Brain microvascular endothelial cell (primary cell): Measurements from ENCODE around the gene ZNF423.

Experiments
- DNase-seq: peaks from one replicate; pipeline ENCODE4 v3.0.0-alpha.2; 2020
- H3K27ac ChIP-seq: fragments of 250-450 bp; sonication (Bioruptor Pico); 2 replicates; pipeline ENCODE4 v1.5.1; 2020; ENCODE audit warnings: mild to moderate bottlenecking, moderate library complexity
- H3K27me3 ChIP-seq: fragments of 250-450 bp; sonication (Bioruptor Pico); replicated peaks from 2 replicates; pipeline ENCODE4 v1.5.1; 2020; ENCODE audit warnings: mild to moderate bottlenecking
- H3K36me3 ChIP-seq: fragments of 250-450 bp; sonication (Bioruptor Pico); replicated peaks from 2 replicates; pipeline ENCODE4 v1.5.1; 2020; ENCODE audit warnings: mild to moderate bottlenecking
- H3K4me3 ChIP-seq: 2 replicates; pipeline ENCODE4 v1.5.1; 2011; ENCODE audit warnings: low read depth, mild to moderate bottlenecking, control low read depth, low read length, moderate library complexity
- CTCF ChIP-seq: IDR thresholded peaks from 2 replicates; pipeline ENCODE4 v1.5.1; 2011; ENCODE audit warnings: low read depth, mild to moderate bottlenecking, moderate library complexity, low read length, control low read depth, inconsistent platforms; ENCODE audit errors: missing control alignments
- in situ Hi-C: cut with HindIII; loops from 2 replicates; pipeline ENCODE4 v1.10.0; 2017; ENCODE audit warnings: low sequenced_read_pairs, low pct_ligation_motif_present

The ZNF423 gene

GRCh38 chr16:49562228-49562627, 293.7 kb downstream of the ZNF423 start:
- Histone ChIP-seq H3K4me3 (no peak overlapping the region), H3K27ac (no peak overlapping the region), H3K36me3 (no peaks in the 10 kb centered on the region), H3K27me3 (no peaks in the 10 kb centered on the region)
- no peak for TF ChIP-seq CTCF
- in situ Hi-C loops = no loop called here
- DNase-seq = no peak

- Histone ChIP-seq H3K27me3 (no peaks in the 10 kb centered on the region), H3K27ac (no peak overlapping the region), H3K4me3 (no peak overlapping the region), H3K36me3 (no peaks in the 10 kb centered on the region)
- no peak for TF ChIP-seq CTCF
- DNase-seq = no peak
- in situ Hi-C loops = no loop called here
These were observed 295.7 kb downstream of the ZNF423 start for GRCh38 chr16:49560004-49560830.

GRCh38 chr16:49559242-49559641, 296.7 kb downstream of the ZNF423 start:
- H3K27ac ChIP-seq = no peak overlapping the region
- no peaks in the 10 kb centered on the region for H3K36me3 ChIP-seq
- H3K4me3 ChIP-seq = no peak overlapping the region
- TF ChIP-seq CTCF = no peak
- DNase-seq = no peak
- H3K27me3 ChIP-seq = no peaks in the 10 kb centered on the region
- in situ Hi-C loops = no loop called here

- in situ Hi-C loops = no loop called here
- no peak overlapping the region for H3K4me3 ChIP-seq
- DNase-seq = no peak
- H3K27ac ChIP-seq = no peak overlapping the region
- no peaks in the 10 kb centered on the region for H3K27me3 ChIP-seq
- no peak for TF ChIP-seq CTCF
- no peaks in the 10 kb centered on the region for H3K36me3 ChIP-seq
These were observed 297.5 kb downstream of the ZNF423 start for GRCh38 chr16:49558451-49558850.

- in situ Hi-C loops = no loop called here
- H3K27ac ChIP-seq = no peak overlapping the region
- H3K27me3 ChIP-seq = no peaks in the 10 kb centered on the region
- DNase-seq = peak; percentile 56
- no peaks in the 10 kb centered on the region for H3K36me3 ChIP-seq
- no peak overlapping the region for H3K4me3 ChIP-seq
- peak; percentile 75 for TF ChIP-seq CTCF
These were observed 299.1 kb downstream of the ZNF423 start for GRCh38 chr16:49556606-49557446.
